ENCODE measurements around the gene PREX1.

The PREX1 gene

DNA sequence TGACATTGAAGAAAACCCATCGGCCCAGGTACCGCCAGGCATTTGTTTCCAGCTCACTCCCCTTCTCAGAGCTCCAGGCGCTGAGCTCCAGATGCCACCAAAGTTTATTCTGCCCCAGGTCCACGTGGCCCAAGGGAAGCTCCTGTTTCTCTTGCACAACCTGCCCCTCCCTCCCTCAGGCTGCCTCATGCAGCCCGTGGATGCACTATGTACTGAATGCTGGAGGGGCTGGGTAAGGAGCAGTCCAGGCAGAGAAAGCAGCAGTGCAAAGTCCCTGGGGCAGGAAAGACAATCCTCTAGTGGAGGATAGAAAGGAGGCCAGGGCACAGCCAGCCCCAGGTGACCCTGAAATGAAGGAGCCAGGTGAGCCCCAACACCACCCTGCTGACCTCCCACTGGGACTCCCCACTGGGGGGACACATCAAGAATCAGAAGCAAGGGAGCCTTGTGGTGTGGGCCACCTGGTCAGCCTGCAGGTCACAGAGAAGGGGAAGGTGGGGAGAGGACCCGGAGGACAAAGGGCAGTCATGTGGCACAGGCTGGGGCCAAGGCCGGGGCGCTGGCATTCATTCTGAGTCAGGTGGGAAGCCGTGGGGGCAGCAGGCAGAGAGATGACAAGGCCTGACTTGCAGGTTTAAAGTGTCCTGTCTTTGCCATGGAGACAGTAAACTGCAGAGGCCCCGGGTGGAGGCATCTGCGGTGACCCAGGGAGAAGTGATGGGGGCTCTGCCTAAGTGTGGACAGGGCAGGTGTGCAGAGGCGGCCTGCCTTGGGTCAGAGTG lies 230.1 kb downstream of the PREX1 start:
- no peak for DNase-seq

DNA sequence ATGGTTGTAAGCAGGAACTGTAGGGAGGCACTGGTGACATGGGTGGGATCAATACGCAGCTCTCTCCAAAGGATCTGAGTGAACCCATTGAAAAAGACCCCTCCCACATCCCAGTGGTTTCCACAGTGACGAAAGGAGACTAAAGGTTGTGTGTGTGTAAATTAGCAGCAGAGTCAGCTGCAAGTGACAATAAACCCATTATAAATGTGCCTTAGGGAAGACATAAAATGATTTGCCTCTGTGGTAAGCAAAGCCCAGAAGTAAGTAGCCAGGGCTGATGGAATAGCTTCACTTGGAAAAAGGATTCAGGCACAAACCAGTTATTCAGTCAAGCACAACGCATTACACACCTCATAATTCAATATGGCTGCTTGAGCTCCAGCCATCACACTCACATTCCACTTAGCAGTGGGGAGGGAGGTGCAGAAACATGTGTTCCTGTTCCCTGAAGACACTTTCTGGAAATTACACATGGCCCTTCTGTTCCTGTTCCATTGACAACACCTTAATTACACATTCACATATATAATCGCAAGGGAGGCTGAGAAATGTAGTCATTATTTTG lies 231.4 kb downstream of the PREX1 start:
- DNase-seq, result no peak

- DNase-seq, result no peak
Measured at GRCh38 chr20:48595495-48596333, 232.1 kb downstream of the PREX1 start.

- DNase-seq, result no peak
Measured at GRCh38 chr20:48594533-48594932, 233.3 kb downstream of the PREX1 start.

- no peak for DNase-seq
Measured at GRCh38 chr20:48592107-48592940, 235.5 kb downstream of the PREX1 start.

DNA sequence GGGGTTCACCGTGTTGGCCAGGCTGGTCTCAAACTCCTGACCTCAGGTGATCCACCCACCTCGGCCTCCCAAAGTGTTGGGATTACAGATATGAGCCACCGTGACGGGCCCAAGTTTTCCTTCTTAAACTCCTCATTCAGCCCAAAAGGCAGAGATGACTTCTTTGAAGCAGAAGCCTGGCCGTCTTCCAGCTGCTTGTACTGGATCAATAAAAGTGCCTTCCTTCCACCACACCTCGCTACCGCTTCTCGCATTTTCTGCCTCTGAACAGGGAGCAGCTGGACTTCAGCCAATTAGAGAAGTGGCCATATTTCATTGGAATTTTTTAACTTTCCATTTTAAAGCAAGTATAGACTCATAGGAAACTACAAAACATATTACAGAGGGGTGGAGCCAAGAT lies 241.1 kb downstream of the PREX1 start:
- DNase-seq, result no peak

GRCh38 chr20:48585061-48585870 lies 242.5 kb downstream of the PREX1 start:
- DNase-seq, result no peak

- no peak for DNase-seq
Measured at GRCh38 chr20:48584391-48585060, 243.3 kb downstream of the PREX1 start.

DNA sequence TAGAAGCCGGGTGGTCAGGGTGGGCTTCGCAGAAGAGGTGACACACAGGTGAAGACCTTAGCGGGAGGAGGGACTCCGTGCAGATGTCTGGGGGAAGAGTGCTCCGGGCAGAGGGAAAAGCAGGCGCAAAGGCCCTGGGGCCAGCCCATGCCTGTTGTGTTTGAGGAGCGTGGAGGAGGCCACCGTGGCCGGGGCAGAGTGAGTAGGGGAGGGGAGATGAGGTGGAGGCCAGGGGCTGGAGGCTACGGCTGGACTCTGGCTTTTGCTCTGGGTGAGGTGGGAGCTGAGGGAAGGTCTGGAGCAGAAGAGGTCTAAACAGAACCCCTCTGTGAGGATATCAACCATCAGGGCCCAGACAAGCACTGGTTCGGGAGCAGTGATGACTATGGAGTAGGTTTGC lies 244.0 kb downstream of the PREX1 start:
- no peak for DNase-seq

DNA sequence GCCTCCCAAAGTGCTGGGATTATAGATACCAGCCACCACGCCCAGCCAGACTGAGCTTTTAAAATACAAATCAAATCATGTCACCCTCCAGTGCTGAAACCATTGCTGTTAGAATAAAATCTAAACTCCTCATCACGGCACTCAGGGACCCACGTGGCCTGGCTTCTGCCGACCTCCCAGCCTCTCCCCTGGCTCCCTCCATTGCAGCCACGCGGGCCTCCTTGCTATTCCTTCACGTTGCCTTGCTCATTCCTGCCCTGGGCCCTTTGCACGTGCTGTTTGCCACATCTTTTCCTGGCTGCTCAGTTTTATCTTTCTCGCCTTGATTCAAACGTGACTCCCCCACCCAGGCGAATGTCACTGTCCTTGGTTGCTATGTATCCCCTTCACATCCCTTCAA lies 244.6 kb downstream of the PREX1 start:
- no peak for DNase-seq

DNA sequence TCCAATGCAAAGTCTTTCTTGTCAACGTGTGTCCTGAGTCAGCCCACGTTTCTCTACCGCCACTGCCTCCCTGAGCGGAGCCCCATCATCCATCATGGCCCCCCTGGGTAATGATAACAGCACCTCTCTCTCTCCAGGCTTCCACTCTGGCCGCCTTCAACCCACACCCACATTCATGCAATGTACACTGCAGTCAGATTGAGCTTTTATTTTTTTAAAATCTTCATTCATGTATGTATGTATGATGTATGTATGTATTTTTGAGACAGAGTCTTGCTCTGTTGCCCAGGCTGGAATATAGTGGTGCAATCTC lies 245.2 kb downstream of the PREX1 start:
- DNase-seq, result no peak

DNA sequence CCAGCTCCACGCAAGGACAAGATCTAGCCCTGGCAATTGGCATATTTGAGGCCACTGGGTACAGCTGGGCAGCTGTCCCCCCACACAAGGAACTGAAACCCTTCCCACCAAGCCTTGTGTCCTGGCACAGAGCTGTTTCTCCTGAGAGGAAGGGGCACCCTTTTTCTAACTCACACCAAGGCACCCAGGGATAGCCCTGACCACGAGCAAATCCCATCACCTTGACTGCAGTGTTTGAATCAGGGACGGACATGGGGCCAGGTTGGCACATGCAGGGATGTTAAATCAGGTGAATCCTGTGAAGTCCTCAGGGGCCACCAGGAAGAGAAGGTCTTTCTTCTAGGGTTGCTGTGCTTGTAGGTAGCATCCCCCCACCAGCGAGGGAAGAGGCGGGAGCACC lies 246.6 kb downstream of the PREX1 start:
- no peak for DNase-seq

GRCh38 chr20:48578397-48579098 lies 249.3 kb downstream of the PREX1 start:
- no peak for DNase-seq

GRCh38 chr20:48577557-48577956 lies 250.2 kb downstream of the PREX1 start:
- no peak for DNase-seq

- no peak for DNase-seq
Measured at GRCh38 chr20:48574383-48574782, 253.4 kb downstream of the PREX1 start.
